Measurements from ENCODE around the gene IRF7.

The IRF7 gene

DNA sequence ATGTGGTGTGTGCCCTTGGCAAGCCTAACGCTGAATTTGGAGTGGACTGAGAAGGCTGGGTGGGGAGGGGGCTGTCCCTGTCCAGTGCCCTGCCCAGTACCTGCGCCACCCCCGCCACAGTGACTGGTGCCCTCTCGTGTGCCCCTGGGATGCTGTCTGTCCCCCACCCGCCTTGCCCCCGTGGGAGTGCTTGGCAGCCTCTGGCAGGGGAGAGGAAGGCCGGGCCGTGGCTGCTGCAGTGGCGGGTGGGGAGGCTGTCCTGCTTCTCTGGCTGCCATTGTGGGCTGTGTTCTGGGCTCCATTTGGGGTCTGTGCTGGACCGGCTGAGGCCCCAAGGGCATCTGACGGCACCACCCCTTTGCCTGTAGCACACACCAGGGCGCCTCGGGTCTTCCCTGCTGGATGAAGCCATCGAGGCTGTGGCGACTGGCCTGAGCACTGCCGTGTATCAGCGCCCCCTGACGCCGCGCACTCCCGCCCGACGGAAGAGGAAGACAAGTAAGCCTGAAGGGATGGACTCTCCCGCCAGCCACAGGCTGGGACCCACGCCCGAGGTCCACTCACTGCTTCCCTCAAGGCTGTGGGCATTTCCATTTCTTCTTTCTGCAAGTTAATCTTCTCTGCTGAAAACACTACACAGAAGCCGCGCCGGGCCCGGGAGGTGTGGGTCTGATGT is 17.6 kb downstream of the IRF7 start:
- TF ChIP-seq, protein P1, sequence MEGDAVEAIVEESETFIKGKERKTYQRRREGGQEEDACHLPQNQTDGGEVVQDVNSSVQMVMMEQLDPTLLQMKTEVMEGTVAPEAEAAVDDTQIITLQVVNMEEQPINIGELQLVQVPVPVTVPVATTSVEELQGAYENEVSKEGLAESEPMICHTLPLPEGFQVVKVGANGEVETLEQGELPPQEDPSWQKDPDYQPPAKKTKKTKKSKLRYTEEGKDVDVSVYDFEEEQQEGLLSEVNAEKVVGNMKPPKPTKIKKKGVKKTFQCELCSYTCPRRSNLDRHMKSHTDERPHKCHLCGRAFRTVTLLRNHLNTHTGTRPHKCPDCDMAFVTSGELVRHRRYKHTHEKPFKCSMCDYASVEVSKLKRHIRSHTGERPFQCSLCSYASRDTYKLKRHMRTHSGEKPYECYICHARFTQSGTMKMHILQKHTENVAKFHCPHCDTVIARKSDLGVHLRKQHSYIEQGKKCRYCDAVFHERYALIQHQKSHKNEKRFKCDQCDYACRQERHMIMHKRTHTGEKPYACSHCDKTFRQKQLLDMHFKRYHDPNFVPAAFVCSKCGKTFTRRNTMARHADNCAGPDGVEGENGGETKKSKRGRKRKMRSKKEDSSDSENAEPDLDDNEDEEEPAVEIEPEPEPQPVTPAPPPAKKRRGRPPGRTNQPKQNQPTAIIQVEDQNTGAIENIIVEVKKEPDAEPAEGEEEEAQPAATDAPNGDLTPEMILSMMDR (IDR thresholded peaks at IDR 0.05; ENCODE audit: extremely low read depth, insufficient read depth, missing control alignments) = no peak
- in situ Hi-C loops (cut with MboI; ENCODE audit: low pct_unique_long_range_greater_than_20kb, low sequenced_read_pairs, unreplicated experiment) = no loop called here
- DNase-seq (ENCODE audit: low spot score) = no peak

DNA sequence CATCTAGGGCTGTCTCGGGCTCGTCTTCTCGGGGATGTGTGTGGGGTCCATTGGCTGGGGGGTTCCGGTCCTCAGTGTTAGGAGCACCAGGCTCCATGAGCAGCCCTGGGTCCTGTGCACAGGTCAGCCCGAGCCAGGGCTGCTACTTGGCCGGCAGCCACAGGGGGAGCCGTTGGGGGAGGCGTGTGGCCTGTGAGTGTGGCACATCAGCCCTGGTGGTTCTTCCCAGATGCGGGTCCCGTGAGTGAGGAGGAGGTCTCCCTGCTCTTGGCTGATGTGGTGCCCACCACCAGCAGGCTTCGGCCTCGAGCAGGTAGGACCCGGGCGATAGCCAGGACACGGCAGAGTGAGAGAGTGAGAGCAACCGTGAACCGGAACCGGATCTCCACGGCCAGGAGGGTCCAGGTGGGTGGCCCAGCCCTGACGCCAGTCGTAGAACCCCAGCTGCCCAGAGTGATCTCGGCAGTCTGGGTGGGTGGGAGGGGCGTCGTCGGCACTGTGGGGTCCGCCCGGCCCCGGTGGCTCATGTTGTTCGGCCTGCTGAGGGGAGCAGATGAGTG is 18.5 kb downstream of the IRF7 start:
- no peak for DNase-seq (ENCODE audit: low spot score)
- TF ChIP-seq, protein P1 (IDR thresholded peaks at IDR 0.05; ENCODE audit: extremely low read depth, insufficient read depth, missing control alignments) = peak; percentile 41
- in situ Hi-C loops (cut with MboI; ENCODE audit: low pct_unique_long_range_greater_than_20kb, low sequenced_read_pairs, unreplicated experiment) = no loop called here

DNA sequence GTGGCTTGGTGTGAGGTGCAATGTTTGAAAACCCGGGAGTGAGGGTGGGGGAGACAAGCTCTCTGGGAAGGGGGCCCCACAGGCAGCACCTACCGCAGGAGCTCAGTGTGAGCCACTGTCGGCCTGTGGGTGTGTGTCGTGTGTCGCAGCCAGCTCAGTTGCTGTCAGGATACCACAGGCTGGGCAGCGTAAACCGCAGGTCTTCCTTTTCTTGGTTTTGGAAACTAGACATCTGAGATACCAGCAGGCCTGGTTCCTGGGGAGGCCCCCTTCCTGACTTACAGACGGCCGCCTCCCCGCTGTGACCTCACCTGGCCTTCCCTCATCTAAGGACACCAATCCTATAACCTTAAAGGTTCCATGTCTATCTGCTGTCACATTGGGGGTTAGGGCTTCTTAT is 19.4 kb downstream of the IRF7 start:
- in situ Hi-C loops (cut with MboI; ENCODE audit: low pct_unique_long_range_greater_than_20kb, low sequenced_read_pairs, unreplicated experiment) = no loop called here
- DNase-seq (ENCODE audit: low spot score) = no peak
- TF ChIP-seq, protein P1 (IDR thresholded peaks at IDR 0.05; ENCODE audit: extremely low read depth, insufficient read depth, missing control alignments) = no peak

DNA sequence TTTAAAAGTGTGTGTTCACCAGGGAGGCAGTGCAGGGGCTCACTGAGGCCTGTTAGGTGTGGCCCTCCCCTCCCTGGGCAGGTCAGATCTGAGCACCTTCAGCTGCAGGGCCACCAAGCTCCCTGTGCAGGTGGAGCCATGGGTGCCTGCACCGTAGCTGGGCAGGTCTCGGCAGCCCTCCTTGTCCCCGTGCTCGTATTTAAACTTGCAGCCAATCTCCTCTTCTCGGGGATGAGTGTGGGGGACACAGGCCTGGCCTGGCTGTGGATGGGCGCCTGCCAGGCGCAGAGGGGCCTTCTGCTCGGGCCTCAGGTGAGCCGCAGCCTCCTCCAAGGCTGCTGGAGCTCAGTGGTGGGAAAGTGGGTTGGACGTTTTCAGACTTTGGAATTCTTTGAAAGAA is 20.4 kb downstream of the IRF7 start:
- in situ Hi-C loops (cut with MboI; ENCODE audit: low pct_unique_long_range_greater_than_20kb, low sequenced_read_pairs, unreplicated experiment) = no loop called here
- TF ChIP-seq, protein P1 (IDR thresholded peaks at IDR 0.05; ENCODE audit: extremely low read depth, insufficient read depth, missing control alignments) = no peak
- no peak for DNase-seq (ENCODE audit: low spot score)

DNA sequence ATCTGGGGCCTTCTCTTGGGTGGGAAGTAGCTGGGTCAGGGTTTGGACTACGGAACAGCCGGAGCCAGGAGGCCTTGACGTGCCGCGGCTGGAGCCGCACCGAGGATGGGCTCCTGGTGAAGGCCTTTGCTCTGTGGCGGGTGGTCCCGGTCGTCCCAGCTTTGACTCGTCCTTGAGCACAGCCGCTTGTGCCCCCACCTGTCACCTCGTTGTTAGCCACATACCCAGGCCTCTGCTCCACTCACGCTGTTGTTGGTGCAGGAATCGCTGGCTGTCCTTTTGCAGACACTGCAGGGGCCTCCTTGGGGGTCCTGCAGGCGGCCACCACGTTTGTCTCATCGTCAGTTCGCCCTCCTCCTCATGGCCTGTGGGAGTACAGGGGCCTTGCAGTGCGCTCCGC is 22.4 kb downstream of the IRF7 start:
- TF ChIP-seq, protein P1 (IDR thresholded peaks at IDR 0.05; ENCODE audit: extremely low read depth, insufficient read depth, missing control alignments) = no peak
- no peak for DNase-seq (ENCODE audit: low spot score)
- in situ Hi-C loops (cut with MboI; ENCODE audit: low pct_unique_long_range_greater_than_20kb, low sequenced_read_pairs, unreplicated experiment) = no loop called here

DNA sequence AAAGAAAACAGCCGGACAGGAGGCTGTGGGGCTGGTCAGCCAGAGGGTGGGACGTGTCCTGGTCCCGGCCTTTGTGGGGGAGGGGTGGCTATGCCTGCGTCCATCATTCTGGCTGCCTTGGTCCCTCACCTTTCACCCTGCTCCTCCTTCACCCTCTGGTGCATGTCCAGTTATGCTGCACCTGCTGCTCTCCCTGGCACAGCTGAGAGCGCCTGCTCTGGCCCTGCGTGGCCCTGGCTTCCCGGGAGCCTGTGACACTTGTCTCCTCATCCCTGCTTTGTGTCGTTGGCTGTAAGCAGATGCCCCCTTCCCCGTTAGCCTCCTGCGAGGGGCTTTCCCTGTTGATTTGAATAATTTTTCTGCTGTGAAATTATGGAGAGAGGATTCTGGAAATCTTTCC is 22.8 kb downstream of the IRF7 start:
- in situ Hi-C loops (cut with MboI; ENCODE audit: low pct_unique_long_range_greater_than_20kb, low sequenced_read_pairs, unreplicated experiment) = no loop called here
- DNase-seq (ENCODE audit: low spot score) = no peak
- TF ChIP-seq, protein P1 (IDR thresholded peaks at IDR 0.05; ENCODE audit: extremely low read depth, insufficient read depth, missing control alignments) = no peak

Measured in GM13977 (cell line).